Measurements from ENCODE around the gene TSPEAR. TPM values are rescaled to one million over a fixed set of nuclear protein-coding genes. Genes with fewer than 3 reads are reported as not detected.
"Not testable (repeated sequence)": the region's sequence is repeated elsewhere in the genome, so short reads cannot be mapped to it uniquely, and the experiment has no call there.

The TSPEAR gene
- total RNA-seq, 2 experiments from 2014 or later = not detected

DNA sequence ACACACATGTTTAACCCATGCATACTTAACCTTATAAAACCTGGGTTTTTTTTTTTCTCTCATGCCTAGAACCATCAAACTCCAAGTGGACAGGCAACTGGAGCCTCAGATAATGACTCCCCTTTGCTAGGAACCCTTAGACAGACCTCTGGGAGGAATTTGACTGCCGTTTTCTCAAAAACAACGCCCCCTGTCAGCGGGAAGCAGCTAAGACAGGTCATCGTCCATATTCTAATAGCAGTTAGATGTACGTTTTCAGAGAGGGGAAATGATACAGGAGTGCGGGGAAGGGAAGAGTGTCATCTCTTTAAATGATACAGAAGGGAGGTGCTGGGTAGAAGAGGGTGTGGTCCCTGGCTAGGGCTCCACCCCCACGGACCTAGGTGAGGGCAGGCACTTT lies 221.4 kb downstream of the TSPEAR start:
- Mint-ChIP-seq H3K9me3 (peaks cover 13% of the 10 kb centered on the region), H3K27me3 (peaks cover 6% of the 10 kb centered on the region), H3K4me3 (no peak overlapping the region), H3K4me1 (peaks cover 2% of the 10 kb centered on the region), H3K36me3 (peaks cover 6% of the 10 kb centered on the region), H3K27ac (peak overlapping the region; percentile 18)
- no peak for DNase-seq

DNA sequence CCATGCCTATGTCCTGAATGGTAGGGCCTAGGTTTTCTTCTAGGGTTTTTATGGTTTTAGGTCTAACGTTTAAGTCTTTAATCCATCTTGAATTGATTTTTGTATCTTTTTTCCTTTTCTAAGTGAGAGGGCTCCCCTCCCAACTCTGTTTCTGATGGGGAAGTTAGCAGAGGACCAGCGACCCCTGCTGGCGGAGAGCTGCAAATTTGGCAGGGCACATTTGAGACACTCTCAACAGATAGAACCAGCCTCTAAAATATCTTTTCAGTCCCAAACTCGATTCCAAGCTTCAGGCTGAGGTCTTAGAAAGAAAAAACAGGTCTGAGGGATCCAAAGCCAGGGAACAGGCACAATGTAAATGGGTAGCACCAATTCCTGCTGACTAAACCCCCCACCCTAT lies 223.5 kb downstream of the TSPEAR start:
- H3K27me3 Mint-ChIP-seq = peaks cover 2% of the 10 kb centered on the region
- peaks cover 2% of the 10 kb centered on the region for H3K4me1 Mint-ChIP-seq
- no peak overlapping the region for H3K27ac Mint-ChIP-seq
- DNase-seq = peak; percentile 44
- H3K4me3 Mint-ChIP-seq = no peak overlapping the region
- H3K36me3 Mint-ChIP-seq = peaks cover 2% of the 10 kb centered on the region
- peaks cover 7% of the 10 kb centered on the region for H3K9me3 Mint-ChIP-seq

DNA sequence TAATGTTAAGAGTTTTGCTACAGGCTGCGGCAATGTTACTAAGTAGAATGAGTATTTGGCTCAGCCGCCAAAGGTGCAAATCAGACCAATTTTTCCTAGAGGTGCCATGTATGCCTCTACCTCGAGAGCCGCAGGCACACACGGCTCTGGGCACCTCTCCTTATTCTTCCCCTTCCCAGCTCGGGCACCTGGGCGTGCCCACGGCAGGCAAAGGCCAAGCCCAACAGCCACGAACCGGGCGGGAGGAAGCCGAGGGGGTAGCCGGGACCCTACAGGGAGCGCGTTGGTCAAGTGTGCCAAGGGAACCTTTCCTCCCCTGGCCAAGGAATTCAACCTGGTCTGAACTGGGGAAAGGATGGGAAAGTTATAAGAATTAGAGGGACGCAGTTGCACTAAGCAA lies 225.1 kb downstream of the TSPEAR start:
- no peaks in the 10 kb centered on the region for H3K9me3 Mint-ChIP-seq
- no peak overlapping the region for H3K27ac Mint-ChIP-seq
- no peaks in the 10 kb centered on the region for H3K27me3 Mint-ChIP-seq
- peaks cover 2% of the 10 kb centered on the region for H3K4me1 Mint-ChIP-seq
- H3K36me3 Mint-ChIP-seq = no peaks in the 10 kb centered on the region
- no peak for DNase-seq
- H3K4me3 Mint-ChIP-seq = peak overlapping the region; percentile 77

DNA sequence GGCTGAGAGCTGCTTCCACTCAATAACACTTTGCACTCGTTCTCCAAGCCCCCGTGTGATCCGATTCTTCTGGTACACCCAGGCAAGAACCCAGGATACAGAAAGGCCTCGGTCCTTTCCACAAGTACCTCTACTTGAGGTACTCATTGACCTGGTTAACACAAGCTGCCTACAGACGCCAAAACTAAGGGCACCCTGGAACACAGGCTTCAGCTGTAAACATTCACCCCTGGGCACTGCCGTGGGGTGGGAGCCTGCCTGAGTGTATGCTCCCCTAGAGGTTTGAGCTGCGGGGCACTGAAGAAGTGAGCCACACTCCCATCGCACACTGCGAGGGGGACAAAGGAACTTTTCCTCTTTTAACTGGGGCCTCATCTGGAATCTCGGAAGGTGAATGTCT lies 225.6 kb downstream of the TSPEAR start:
- no peaks in the 10 kb centered on the region for H3K27me3 Mint-ChIP-seq

DNA sequence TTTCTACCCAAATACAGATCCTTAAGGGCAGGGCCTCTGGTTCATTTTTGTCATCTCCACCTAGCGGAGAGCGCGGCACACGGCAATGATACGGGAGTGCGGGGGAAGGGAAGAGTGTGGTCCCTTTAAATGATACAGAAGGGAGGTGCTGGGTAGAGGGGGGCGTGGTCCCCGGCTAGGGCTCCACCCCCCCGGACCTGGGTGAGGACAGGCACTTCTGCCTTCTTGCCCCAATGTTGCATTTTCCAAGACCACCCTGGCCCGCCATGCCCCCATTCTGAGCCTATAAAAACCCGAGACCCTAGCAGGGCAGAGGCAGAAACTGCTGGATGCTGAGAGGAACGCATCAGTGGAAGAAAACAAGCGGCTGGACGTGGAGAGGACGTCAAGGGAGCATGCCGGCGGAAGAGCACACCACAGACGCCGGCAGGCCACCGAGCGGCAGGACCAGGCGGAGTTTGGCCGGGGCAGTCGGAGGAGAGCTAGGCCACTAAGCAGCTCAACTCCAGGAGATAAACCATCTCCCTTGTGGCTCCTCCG lies 226.0 kb downstream of the TSPEAR start:
- Mint-ChIP-seq H3K27ac (no peak overlapping the region), H3K9me3 (no peaks in the 10 kb centered on the region), H3K4me3 (peak overlapping the region; percentile 77)

More for the DNA sequence above, 225.6 kb downstream of the TSPEAR start:
- Mint-ChIP-seq H3K4me3 (peak overlapping the region; percentile 77), H3K4me1 (peaks cover 2% of the 10 kb centered on the region), H3K27ac (no peak overlapping the region), H3K9me3 (no peaks in the 10 kb centered on the region), H3K36me3 (no peaks in the 10 kb centered on the region)
- DNase-seq = no peak

DNA sequence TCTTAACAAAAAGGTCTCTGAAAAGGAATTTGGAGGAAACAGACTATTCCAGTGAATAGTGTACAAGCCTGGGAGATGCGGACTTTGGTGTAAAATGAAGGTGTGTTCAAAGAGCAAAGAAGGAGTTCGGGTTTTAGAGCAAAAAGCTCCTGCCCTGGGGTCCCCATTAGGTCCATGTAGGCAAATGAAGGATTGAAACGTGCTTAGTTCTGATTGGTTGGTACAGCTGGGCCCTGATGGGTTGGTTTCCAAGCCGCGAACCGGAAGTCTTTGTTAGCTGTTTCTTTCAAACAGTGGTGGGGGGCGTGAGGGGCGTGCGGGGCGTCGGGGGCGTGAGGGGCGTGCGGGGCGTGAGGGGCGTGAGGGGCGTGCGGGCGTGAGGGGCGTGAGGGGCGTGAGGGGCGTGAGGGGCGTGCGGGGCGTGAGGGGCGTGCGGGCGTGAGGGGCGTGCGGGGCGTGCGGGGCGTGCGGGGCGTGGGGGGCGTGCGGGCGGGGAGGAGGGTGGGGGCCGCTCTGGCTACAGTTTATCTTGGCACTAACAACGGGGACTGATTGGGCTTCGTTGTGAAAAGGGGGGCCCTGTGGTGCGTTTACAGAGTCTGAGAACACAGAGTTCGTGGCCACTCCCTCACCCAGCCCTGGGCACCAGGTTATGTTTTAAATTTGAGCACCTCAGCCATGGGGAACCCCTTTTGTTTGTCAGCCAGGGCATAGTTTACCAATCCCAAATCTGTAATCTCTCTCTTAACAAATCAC lies 226.7 kb downstream of the TSPEAR start:
- no peaks in the 10 kb centered on the region for H3K36me3 Mint-ChIP-seq
- H3K9me3 Mint-ChIP-seq = no peaks in the 10 kb centered on the region
- DNase-seq = no peak
- peaks cover 2% of the 10 kb centered on the region for H3K4me1 Mint-ChIP-seq
- H3K27me3 Mint-ChIP-seq = no peaks in the 10 kb centered on the region
- peak overlapping the region; percentile 77 for H3K4me3 Mint-ChIP-seq
- H3K27ac Mint-ChIP-seq = no peak overlapping the region

More for the DNA sequence above, 226.0 kb downstream of the TSPEAR start:
- Mint-ChIP-seq H3K27me3 (no peaks in the 10 kb centered on the region), H3K36me3 (no peaks in the 10 kb centered on the region), H3K4me1 (peaks cover 2% of the 10 kb centered on the region)
- peak; percentile 58 for DNase-seq

DNA sequence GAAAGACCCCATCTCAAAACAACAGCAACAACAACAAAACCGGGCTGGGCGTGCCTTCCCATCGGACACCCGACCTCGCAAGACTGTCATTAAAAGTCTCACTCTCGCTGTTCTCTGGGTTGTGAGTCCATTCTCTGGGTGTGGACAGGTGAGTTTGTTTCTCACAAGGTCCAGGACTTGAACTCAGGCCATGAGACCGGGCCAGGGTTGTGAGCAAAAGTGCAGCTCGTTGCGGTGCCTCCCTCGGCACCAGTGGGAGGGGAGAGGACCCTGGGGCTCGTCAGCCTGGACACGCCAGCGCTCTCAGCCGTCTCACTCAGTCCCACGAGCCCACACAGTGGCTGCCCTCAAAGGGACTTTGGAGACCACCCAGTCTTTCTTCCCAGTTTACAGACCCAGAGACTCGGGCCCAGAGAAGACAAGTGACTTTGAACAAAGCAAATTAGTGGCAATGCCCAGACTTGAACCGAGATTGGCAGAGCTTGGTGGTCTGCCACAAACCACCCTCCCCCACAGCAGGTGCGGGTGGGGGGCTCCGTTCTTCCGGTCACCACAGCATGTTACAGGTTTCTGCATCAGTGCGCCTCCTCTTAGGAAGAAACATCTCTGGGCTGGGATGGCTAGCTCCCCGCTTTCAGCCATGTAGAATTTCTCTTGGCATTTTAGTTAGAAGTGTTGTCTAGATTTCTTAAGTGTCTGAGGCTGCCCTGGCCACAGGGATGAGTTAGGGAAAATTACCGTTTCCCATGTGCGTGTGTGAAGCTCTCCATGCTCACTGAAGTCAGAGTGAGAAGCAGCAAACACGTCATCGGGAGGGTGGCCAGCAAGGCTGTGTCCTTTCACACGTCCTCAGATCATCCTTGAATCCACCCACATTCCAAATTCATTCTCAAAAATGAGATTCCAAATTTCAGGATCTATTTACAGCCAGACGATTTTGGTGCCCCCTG lies 227.8 kb downstream of the TSPEAR start:
- Mint-ChIP-seq H3K27me3 (no peaks in the 10 kb centered on the region), H3K4me3 (no peak overlapping the region), H3K4me1 (peaks cover 2% of the 10 kb centered on the region), H3K36me3 (no peaks in the 10 kb centered on the region), H3K9me3 (no peaks in the 10 kb centered on the region), H3K27ac (no peak overlapping the region)
- DNase-seq = no peak

DNA sequence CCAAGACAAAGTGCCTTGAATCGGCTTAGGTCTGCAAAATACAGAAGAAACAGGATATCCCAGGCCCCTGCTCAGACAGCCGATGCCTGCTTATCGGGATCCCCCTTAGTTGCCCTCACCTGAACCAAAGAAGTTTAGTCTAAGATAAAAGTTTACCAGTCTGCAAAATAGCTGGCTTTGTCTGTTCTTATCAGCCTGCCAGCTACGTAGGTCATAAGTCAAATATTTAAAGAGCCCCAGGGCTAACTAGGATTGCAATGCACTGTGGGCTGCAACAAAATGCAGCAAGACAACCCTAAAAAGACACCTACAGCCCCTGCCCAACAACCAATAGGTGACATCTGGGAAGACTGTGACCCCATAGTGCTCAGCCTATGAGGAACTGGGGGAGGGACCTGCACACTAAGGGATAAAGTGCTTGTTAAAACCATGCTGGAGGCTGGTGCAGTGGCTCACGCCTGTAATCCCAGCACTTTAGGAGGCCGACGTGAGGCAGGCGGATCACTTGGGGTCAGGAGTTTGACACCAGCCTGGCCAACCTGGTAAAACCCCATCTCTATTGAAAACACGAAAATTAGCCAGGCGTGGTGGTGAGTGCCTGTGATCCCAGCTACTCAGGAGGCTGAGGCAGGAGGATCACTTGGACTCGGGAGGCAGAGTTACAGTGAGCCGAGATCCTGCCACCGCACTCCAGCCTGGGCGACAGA lies 228.6 kb downstream of the TSPEAR start:
- Mint-ChIP-seq H3K27ac (no peak overlapping the region), H3K4me3 (no peak overlapping the region), H3K9me3 (no peaks in the 10 kb centered on the region), H3K4me1 (peaks cover 2% of the 10 kb centered on the region), H3K36me3 (no peaks in the 10 kb centered on the region), H3K27me3 (no peaks in the 10 kb centered on the region)
- no peak for DNase-seq

DNA sequence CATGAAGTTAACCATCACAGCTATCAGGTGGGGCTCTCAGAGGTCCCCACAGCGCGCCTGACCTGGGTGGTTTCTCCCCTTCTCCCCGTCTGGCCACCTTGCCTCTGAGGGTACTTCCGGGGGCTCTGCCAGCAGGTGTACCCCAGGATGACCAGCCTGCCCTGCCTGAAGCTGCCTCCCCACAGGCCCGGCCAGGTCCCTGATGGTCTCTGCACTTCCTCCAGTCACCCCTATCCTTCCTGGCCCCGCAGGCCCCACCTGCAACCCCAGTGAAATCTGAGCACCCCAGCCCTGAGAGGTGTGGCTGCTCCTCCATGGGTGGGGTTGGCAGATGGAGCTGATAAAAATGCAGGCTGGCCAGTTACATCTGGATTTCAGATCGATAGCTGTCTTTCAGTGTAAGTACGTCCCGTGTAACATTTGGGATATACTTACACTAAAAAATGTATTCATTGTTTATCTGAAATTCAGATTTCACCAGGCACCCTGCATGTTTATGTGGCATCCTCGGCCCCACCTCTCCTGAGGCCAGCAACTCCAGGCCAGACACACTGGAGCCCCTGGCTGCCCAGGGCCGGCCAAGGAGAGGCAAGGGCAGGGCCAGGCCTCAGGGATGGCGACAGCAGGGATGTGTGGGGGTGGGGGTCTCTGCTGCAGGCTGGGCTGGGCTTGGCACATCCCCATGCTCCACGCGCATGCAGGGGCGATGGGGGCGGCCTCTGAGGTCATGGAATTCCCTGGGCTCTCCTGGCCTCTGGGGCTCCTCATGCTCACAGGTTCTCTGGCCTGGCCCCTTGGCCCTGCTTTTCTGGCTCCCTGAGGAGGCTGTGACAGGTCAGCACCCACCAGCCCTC lies 230.9 kb downstream of the TSPEAR start:
- no peak overlapping the region for H3K27ac Mint-ChIP-seq
- no peaks in the 10 kb centered on the region for H3K9me3 Mint-ChIP-seq

DNA sequence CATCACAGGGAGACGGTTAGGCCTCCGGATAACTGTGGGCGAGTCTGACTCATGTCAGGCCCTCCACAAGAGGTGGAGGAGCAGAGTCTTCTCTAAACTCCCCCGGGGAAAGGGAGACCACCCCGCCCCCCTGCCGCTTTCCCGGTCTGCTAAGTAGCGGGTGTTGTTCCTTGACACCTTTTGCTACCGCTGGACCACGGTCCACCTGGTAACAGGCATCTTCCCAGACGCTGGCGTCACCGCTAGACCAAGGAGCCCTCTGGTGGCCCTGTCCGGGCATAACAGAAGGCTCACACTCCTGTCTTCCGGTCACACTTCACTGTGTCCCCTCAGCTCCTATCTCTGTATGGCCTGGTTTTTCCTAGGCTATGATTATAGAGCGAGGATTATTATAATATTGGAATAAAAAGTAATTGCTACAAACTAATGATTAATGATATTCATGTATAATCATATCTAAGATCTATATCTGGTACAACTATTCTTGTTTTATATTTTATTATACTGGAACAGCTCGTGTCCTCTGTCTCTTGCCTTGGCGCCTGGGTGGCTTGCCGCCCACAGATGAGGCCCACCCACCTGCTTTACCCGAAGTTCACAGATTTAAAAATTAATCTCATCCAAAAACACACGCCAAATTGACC lies 231.7 kb downstream of the TSPEAR start:
- H3K36me3 Mint-ChIP-seq, H3K4me1 Mint-ChIP-seq, H3K4me3 Mint-ChIP-seq, H3K9me3 Mint-ChIP-seq, H3K27ac Mint-ChIP-seq, H3K27me3 Mint-ChIP-seq: not testable (repeated sequence)
- DNase-seq = peak; percentile 34

More for the DNA sequence above, 230.9 kb downstream of the TSPEAR start:
- no peaks in the 10 kb centered on the region for H3K27me3 Mint-ChIP-seq
- no peak for DNase-seq
- H3K4me1 Mint-ChIP-seq = peaks cover 2% of the 10 kb centered on the region
- H3K36me3 Mint-ChIP-seq = no peaks in the 10 kb centered on the region
- no peak overlapping the region for H3K4me3 Mint-ChIP-seq

DNA sequence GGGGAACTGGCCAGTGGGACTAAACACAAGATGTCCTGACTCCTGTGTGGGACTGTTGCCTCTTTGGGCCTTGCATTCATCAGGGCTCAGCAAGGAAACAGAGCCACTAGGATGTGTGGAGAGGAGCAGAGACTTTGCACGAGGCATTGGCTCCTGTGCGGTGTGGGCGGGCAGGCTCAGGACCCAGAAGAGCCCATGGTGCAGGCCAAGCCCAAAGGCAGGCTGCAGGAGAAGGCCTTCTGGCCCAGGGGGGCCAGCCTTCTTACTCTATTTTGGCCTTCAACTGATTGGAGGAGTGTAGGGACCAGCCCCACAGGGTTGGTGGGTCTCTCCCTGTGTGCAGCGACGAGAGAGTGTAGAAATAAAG lies 232.6 kb downstream of the TSPEAR start:
- no peak overlapping the region for H3K4me3 Mint-ChIP-seq
- H3K9me3 Mint-ChIP-seq = no peaks in the 10 kb centered on the region
- no peak for DNase-seq
- no peak overlapping the region for H3K27ac Mint-ChIP-seq
- no peaks in the 10 kb centered on the region for H3K36me3 Mint-ChIP-seq
- H3K27me3 Mint-ChIP-seq = no peaks in the 10 kb centered on the region
- no peaks in the 10 kb centered on the region for H3K4me1 Mint-ChIP-seq

DNA sequence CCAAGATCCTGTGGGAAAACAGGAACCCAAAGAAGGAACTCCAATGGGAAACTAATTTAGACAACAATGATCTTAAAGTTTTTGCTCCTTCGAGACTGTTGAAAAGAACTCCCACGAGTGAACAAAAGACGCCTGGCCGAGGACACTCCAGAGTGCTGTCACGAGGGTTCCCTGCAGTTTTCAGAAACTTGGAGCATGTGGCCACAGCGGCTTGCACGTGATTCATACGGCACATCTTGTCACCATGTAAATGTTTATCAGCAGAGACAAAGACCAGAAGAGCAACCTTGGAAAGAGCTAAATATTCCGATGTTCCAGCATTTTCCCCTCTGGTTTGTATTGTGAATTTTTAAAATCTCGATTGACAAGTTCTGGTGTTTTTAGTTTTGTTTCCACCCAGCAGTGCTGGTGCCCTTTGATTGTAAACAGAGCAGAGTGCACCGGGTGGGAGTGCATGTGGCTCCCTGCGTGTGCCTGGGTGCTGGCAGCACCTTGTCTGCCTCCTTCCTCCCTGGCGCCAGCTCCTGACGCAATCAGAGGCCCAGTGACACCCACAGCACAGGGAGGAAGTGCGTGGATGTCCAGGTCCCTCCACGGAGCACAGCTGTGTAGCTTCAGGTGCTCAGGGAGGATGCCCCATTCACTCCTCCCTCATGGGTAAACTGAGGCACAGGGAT lies 233.1 kb downstream of the TSPEAR start:
- Mint-ChIP-seq H3K9me3 (no peaks in the 10 kb centered on the region), H3K4me1 (no peaks in the 10 kb centered on the region), H3K27ac (no peak overlapping the region), H3K36me3 (no peaks in the 10 kb centered on the region), H3K4me3 (no peak overlapping the region), H3K27me3 (no peaks in the 10 kb centered on the region)
- no peak for DNase-seq

DNA sequence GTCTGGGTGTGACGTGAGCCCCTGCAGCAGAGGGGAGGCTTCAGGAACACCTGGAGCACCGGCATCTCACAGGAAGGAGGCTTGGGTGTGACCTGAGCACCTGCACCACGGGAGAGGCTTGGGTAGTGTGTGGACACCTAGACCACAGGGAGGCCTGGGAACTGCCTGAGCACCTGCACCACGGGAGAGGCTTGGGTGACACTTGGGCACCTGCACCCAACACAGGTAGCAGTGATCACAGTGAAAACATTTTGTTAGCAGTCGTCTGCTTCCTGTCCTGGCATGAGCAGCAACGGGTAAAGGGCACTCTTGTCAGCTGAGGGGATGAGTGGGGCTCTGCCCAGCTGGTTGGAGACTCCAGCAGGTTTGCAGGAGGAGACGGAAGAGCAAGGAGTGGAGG lies 233.7 kb downstream of the TSPEAR start:
- Mint-ChIP-seq H3K4me1 (no peaks in the 10 kb centered on the region), H3K36me3 (no peaks in the 10 kb centered on the region), H3K4me3 (no peak overlapping the region), H3K9me3 (no peaks in the 10 kb centered on the region), H3K27me3 (no peaks in the 10 kb centered on the region), H3K27ac (no peak overlapping the region)
- DNase-seq = no peak
